Keratinocyte (primary cell): ENCODE measurements around the gene SLU7.

ENCODE experiments used
- EZH2 ChIP-seq: IDR thresholded peaks from one replicate; pipeline ENCODE4 v1.6.1; 2012; ENCODE audit warnings: inconsistent platforms, mild to moderate bottlenecking, low read length, moderate library complexity
- TF ChIP-seq, protein P1 (sequence below), 3 experiments: IDR thresholded peaks in 1 of 3; conservative IDR thresholded peaks in 1 of 3; optimal IDR thresholded peaks in 1 of 3; 2 replicates in 2 of 3; 3 replicates in 1 of 3; pipeline versions ENCODE3 to v1.5.1; 2011; ENCODE audit warnings: low read length in 3 of 3, mild to moderate bottlenecking in 3 of 3, moderate library complexity in 2 of 3, control low read depth in 1 of 3, inconsistent platforms in 1 of 3; ENCODE audit not compliant: insufficient read depth in 2 of 3; ENCODE audit errors: extremely low read depth in 1 of 3

- TF ChIP-seq, protein P1, sequence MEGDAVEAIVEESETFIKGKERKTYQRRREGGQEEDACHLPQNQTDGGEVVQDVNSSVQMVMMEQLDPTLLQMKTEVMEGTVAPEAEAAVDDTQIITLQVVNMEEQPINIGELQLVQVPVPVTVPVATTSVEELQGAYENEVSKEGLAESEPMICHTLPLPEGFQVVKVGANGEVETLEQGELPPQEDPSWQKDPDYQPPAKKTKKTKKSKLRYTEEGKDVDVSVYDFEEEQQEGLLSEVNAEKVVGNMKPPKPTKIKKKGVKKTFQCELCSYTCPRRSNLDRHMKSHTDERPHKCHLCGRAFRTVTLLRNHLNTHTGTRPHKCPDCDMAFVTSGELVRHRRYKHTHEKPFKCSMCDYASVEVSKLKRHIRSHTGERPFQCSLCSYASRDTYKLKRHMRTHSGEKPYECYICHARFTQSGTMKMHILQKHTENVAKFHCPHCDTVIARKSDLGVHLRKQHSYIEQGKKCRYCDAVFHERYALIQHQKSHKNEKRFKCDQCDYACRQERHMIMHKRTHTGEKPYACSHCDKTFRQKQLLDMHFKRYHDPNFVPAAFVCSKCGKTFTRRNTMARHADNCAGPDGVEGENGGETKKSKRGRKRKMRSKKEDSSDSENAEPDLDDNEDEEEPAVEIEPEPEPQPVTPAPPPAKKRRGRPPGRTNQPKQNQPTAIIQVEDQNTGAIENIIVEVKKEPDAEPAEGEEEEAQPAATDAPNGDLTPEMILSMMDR (optimal IDR thresholded peaks at IDR 0.05 in 1 of 3, IDR thresholded peaks at IDR 0.05 in 1 of 3, conservative IDR thresholded peaks at IDR 0.05 in 1 of 3; ENCODE audit: extremely low read depth in 1 of 3, insufficient read depth in 2 of 3, low read length in 3 of 3) = no peak
- TF ChIP-seq EZH2 = no peak
Measured at GRCh38 chr5:160432787-160433186, 13.9 kb upstream of the SLU7 start.
